UCSD-AML1 (cell line): Measurements from ENCODE around the gene EMP1.

ENCODE experiments used
- DNase-seq: peaks from one replicate; lab custom pipeline; 2025; ENCODE audit not compliant: unreplicated experiment; lab: John Stamatoyannopoulos, UW

EMP1 gene

DNA sequence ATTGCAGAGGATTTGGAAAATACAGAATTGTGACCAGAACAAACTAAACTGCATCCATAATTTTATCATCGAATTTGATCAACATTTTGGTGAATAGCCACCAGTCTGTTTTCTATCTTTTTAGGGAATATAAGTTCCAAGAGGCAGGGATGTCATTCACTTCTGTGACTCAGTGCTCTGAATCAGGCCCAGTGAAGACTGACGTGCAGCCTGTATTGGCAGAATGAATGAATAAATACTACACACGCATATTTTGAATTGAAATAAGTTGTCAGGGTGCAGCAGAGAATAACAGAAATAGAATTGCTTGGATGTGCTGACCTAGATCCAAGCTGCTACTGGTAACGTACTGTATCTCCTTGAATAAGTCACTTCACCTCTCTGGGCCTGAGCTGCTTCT lies 1.3 kb upstream of the EMP1 start:
- DNase-seq, result no peak

- DNase-seq, result no peak
Observed at GRCh38 chr12:13195785-13196129, 769 bp upstream of the EMP1 start.

GRCh38 chr12:13197032-13197431 lies 506 bp downstream of the EMP1 start:
- DNase-seq, result no peak

GRCh38 chr12:13197526-13198143 lies 1.1 kb downstream of the EMP1 start:
- DNase-seq, result no peak

DNA sequence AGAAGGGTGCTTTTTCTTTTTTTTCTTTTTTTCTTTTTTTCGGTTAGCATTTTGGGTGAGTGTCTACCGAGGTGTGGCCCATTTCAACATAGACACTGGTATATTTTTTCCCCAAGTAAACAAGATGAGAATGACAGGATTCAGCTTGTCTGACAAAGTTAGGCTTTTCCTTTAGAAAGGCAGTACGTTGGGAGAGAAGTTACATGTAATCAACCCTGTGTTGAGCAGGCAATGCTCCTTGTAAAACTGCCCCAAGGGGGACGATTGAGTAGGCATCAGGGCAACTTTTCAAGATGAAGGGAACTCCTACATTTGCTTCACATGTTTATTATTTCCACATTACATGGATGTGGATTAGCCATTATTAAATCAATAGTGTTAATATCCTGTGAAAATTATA lies 1.7 kb downstream of the EMP1 start:
- DNase-seq, result no peak

GRCh38 chr12:13198876-13199275 lies 2.4 kb downstream of the EMP1 start:
- DNase-seq, result no peak

DNA sequence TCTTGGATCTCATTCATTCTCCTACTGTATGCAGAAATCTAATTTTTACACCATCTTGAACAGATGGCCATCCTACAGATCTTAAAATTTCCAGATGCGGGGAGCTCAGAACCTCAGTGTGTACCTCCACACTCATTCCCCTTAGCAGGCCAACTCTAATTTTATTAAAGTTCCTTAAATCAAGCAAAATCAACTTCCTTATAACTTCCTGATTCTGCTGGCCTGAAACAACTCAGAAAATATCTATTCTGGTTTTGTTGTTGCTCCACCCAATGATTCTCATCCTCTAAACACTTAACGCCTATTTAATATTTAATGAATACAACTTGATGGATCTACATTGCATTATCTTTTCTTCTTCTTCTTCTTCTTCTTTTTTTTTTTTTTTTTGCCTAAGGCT lies 3.1 kb downstream of the EMP1 start:
- no peak for DNase-seq

GRCh38 chr12:13200841-13201240 lies 4.3 kb downstream of the EMP1 start:
- DNase-seq, result no peak

- peak; percentile 45 for DNase-seq
Observed at GRCh38 chr12:13203034-13203922, 6.8 kb downstream of the EMP1 start.

DNA sequence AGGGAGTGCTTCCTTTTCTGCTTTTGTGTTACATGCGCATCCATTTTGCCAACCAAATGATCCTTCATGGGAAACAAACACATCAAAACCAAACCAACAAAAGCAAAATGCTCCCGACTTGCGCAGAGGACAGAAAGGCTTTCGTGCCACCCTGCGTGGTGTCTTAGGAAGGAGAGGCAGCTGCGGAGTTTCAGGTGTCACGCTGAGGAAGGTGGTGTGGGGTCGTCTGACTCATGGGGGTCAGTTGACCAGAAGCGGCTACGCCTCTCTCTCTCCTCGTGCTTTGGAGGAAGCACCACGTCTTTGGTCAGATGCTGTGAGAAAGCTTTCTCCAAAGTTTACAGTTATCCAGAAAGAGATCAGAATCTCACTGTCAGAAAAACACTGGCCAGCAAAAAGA lies 7.9 kb downstream of the EMP1 start:
- DNase-seq, result no peak

GRCh38 chr12:13205809-13206559 lies 9.5 kb downstream of the EMP1 start:
- peak; percentile 47 for DNase-seq

- DNase-seq, result no peak
Observed at GRCh38 chr12:13206560-13206897, 10.0 kb downstream of the EMP1 start.

DNA sequence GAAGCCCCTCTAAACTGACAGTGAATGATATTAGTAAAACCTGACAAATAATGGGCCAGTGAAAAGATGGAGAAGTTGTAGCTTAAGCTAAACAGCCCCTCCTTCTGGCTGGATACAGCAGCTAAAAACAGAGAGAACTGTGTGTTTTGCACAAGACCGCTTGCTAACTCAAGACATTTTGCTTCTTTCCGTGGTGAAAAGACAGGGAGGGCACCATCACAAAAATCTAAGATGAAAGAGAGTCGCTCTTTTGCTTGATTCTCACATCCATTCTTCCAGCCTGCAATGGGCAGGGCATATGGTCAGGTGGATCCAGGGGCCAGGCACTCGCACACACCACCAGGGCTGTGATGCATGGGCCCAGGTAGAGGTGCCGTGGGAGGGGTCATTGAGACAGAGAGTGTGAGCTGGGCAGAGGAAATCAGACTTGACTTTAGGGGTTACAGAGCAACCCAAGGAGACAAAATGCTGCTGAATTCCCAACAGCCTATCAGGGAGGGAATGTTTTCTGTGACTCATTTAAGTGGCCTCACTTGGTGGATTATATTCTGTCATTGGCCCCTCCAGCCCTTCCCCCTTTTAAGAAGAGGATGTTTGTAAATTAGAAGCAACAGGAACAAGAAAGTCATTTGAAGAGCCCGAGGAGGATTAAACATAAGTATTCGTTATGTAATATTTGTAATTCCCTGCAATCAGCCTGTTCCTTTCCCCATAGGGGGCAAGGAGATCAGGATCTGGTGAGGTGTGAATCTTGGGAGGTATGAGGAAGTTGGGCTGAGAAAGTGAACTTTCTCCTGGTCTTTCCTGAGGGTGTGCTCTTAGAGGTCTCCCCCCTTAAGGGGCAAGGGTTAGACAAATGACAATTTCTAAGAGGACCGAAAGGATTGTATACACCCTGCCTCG lies 12.3 kb downstream of the EMP1 start:
- DNase-seq, result no peak

DNA sequence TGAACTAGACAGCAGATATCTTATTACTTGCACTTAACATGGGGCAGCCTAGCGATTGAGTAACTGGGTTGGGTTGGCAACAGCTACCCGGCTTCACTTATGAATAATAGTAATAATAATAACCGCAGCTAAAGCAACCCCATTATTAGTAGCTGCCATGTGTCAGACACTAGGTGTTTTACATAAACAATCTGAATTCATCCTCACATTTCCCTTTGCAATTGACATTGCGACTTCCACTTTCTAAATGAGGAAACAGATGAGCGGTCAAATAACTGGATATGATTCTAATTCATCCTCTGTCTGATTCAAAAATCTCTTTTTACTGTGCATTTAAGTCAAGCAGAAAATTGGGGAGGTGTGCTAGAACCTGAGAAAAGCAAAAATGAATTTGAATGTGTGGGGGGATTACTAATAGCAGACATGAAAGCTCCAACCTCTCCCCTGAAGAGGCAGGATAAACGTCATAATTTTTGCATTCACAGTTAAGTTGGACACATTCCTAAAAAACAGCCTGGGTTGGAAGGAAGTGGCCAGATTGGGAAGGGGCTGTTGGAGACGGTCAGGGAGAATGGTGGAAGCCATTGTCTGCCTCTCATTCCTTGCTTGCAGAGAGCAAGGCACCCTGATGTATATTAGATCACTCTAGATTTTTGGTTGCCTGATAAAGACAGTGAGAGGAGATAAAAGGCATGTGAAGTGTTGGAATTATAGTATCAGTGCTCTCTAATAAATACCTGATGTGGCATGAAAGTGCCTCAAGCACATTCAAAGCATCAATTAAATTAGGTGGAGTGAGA lies 13.1 kb downstream of the EMP1 start:
- DNase-seq, result no peak

- no peak for DNase-seq
Observed at GRCh38 chr12:13210236-13211190, 14.0 kb downstream of the EMP1 start.

DNA sequence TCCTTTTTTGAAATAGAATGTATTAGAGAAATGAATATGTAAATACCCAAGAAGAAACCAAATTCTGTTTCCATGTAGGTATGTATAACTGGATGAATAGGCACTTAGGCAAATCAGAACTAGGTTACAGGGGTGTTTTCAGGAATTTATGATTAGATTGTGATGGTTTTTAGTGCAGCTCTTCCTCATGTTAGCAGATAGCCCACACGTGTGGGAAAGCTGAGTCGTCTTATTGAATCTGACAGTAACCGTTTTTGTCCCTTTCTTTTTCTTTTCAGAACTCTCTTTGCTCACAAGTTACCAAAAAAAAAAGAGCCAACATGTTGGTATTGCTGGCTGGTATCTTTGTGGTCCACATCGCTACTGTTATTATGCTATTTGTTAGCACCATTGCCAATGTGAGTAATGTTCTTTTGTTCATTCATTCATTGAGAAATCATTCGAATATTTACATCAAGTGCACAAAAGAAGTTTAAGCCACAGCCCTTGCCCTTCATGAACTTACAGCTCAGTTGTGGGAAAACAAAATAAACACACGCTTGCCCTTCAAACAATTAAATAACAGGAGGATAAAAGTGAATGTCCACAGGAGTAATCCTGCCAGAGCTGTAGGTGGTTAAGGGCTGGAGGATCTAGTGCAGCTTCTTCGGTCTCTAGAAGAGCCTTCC lies 14.8 kb downstream of the EMP1 start:
- DNase-seq, result no peak

DNA sequence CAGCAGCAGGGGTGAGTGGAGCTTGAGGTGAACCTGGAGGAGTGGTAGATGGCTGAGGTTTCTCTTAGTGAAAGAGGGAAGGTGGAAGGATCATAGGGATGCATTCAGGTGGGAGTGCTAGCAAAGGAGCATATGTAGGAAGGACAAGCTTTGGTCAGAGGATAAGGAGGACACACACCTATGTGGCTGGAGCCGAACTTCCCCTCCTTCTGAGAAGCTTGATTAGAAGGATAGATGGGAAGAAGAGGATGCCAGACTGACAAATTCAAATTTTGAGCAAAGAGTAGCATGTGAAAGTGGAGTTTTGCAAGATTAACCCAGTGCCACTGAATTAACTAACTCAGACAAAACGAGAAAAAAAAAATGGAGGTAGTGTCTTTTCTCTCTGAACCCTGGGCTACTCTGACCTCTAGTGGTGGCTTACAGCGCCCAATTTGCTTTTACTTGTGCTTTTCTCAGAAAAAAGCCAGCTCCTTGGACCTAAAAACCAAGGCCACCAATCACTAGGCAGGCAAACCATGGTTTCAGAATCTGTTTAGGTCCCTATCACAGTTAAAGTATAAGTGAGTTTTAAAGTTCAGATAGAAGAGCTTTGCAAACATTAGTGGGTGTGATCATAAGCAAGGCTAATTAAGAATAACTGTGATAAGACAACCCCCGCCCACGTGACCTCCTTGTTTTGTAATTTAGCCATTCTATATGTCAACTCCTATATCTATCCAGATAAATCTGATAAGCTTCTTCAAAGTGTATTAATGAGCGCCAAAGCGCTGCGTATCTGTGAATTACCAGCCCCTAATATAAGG lies 15.5 kb downstream of the EMP1 start:
- DNase-seq, result peak; percentile 40

GRCh38 chr12:13215056-13215455 lies 18.5 kb downstream of the EMP1 start:
- no peak for DNase-seq
